GM12878 (cell line): ENCODE measurements around the gene RCAN2.
"Not testable (repeated sequence)": the region's sequence is repeated elsewhere in the genome, so short reads cannot be mapped to it uniquely, and the experiment has no call there.

ENCODE experiments used
- CEBPB ChIP-seq, 2 experiments: fragments of 150-350 bp in 1 of 2; IDR thresholded peaks; 2 replicates each; pipeline ENCODE4 v1.6.1; 2012 to 2014; ENCODE audit warnings: low read depth in 2 of 2, low read length in 2 of 2, borderline replicate concordance in 1 of 2, inconsistent platforms in 1 of 2
- TAF1 ChIP-seq: IDR thresholded peaks from 2 replicates; pipeline ENCODE4 v1.6.1; 2011; ENCODE audit warnings: mild to moderate bottlenecking, low read depth, low read length, borderline replicate concordance

DNA sequence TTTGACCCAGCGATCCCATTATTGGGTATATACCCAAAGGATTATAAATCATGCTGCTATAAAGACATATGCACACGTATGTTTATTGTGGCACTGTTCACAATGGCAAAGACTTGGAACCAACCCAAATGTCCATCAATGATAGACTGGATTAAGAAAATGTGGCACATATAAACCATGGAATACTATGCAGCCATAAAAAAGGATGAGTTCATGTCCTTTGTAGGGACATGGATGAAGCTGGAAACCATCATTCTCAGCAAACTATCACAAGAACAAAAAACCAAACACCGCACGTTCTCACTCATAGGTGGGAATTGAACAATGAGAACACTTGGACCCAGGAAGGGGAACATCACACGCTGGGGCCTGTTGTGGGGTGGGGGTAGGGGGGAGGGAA lies 103.5 kb downstream of the RCAN2 start:
- not testable (repeated sequence) for TF ChIP-seq CEBPB (IDR thresholded peaks at IDR 0.05; ENCODE audit: borderline replicate concordance in 1 of 2, low read depth in 2 of 2, low read length in 2 of 2); TAF1
